WTC11 (cell line): ENCODE results near the gene GLYAT. TPM values are rescaled to one million over a fixed set of nuclear protein-coding genes. Genes with fewer than 3 reads are reported as not detected.

Source experiments
- ATAC-seq: fragments of 200-7000 bp; cut with Tn5 transposase; 2 replicates; pipeline ENCODE4 v1.10.0; 2021; ENCODE audit warnings: mild to moderate bottlenecking, moderate library complexity
- CTCF ChIA-PET: fragments of 300-600 bp; sonication (Branson Sonifier 250); formaldehyde crosslinking; loops from one replicate; lab custom pipeline; 2021; ENCODE audit warnings: antibody characterized with exemption; lab: Charles Lee
- POLR2A ChIA-PET: fragments of 350-600 bp; sonication (Branson Sonifier 250); formaldehyde crosslinking; loops from one replicate; lab custom pipeline; 2021; ENCODE audit warnings: antibody characterized with exemption; lab: Charles Lee
- DNase-seq: peaks from one replicate; pipeline ENCODE4 v3.0.0; 2021; ENCODE audit warnings: low spot score
- H3K27ac Mint-ChIP-seq: 2 replicates; pipeline ENCODE4 v1.8.0; 2021; ENCODE audit warnings: mixed read lengths
- H3K27me3 Mint-ChIP-seq: 2 replicates; pipeline ENCODE4 v1.8.0; 2021; ENCODE audit warnings: low read depth, mild to moderate bottlenecking, moderate library complexity, mixed read lengths
- H3K36me3 Mint-ChIP-seq: 2 replicates; pipeline ENCODE4 v1.8.0; 2021; ENCODE audit warnings: mixed read lengths
- H3K4me1 Mint-ChIP-seq: 2 replicates; pipeline ENCODE4 v1.8.0; 2022; ENCODE audit warnings: mixed read lengths
- H3K4me3 Mint-ChIP-seq: 2 replicates; pipeline ENCODE4 v1.8.0; 2021; ENCODE audit warnings: mild to moderate bottlenecking, moderate library complexity, mixed read lengths
- H3K9me3 Mint-ChIP-seq: 2 replicates; pipeline ENCODE4 v1.8.0; 2021; ENCODE audit warnings: mixed read lengths
- ATF1 ChIP-seq: sonication (generic); formaldehyde crosslinking; IDR thresholded peaks from 2 replicates; pipeline ENCODE4 v1.8.1; 2023; ENCODE audit warnings: mild to moderate bottlenecking, moderate library complexity, missing genetic modification reagents
- IRF2 ChIP-seq: sonication (generic); formaldehyde crosslinking; IDR thresholded peaks from 2 replicates; pipeline ENCODE4 v1.8.0; 2022; ENCODE audit warnings: low read depth, missing genetic modification reagents, borderline replicate concordance
- JAZF1 ChIP-seq: fragments of 250-450 bp; sonication (Bioruptor Pico); IDR thresholded peaks from 2 replicates; pipeline ENCODE4 v1.9.0; 2021; ENCODE audit warnings: moderate library complexity, mild to moderate bottlenecking, inconsistent platforms
- OVOL2 ChIP-seq: fragments of 250-450 bp; sonication (Bioruptor Pico); IDR thresholded peaks from 2 replicates; pipeline ENCODE4 v1.9.0; 2021; ENCODE audit warnings: mild to moderate bottlenecking, borderline replicate concordance
- RORB ChIP-seq: fragments of 250-450 bp; sonication (Bioruptor Pico); IDR thresholded peaks from 2 replicates; pipeline ENCODE4 v1.9.0; 2021; ENCODE audit warnings: mild to moderate bottlenecking
- SMAD3 ChIP-seq: sonication (generic); formaldehyde crosslinking; IDR thresholded peaks from 2 replicates; pipeline ENCODE4 v1.8.0; 2022; ENCODE audit warnings: missing genetic modification reagents, mild to moderate bottlenecking, borderline replicate concordance
- SMAD4 ChIP-seq: sonication (generic); formaldehyde crosslinking; IDR thresholded peaks from 2 replicates; pipeline ENCODE4 v1.8.0; 2022; ENCODE audit warnings: mild to moderate bottlenecking, missing genetic modification reagents
- SP1 ChIP-seq: sonication (generic); formaldehyde crosslinking; conservative IDR thresholded peaks from 2 replicates; pipeline ENCODE4 v1.8.1; 2022; ENCODE audit warnings: missing genetic modification reagents
- ZNF232 ChIP-seq: sonication (generic); formaldehyde crosslinking; IDR thresholded peaks from 2 replicates; pipeline ENCODE4 v1.8.0; 2022; ENCODE audit warnings: mild to moderate bottlenecking, missing genetic modification reagents
- ZNF317 ChIP-seq: sonication (generic); formaldehyde crosslinking; IDR thresholded peaks from 2 replicates; pipeline ENCODE4 v1.8.1; 2023; ENCODE audit warnings: low read depth, mild to moderate bottlenecking, moderate library complexity, missing genetic modification reagents, borderline replicate concordance
- ZNF396 ChIP-seq: fragments of 250-450 bp; sonication (Bioruptor Pico); IDR thresholded peaks from 2 replicates; pipeline ENCODE4 v1.8.0; 2021; ENCODE audit warnings: mild to moderate bottlenecking, moderate library complexity, borderline replicate concordance
- ZNF423 ChIP-seq: fragments of 250-450 bp; sonication (Bioruptor Pico); IDR thresholded peaks from 2 replicates; pipeline ENCODE4 v2.1.2; 2022; ENCODE audit warnings: mild to moderate bottlenecking, moderate library complexity
- ZNF671 ChIP-seq: fragments of 250-450 bp; sonication (Bioruptor Pico); IDR thresholded peaks from 2 replicates; pipeline ENCODE4 v1.8.0; 2021; ENCODE audit warnings: mild to moderate bottlenecking
- total RNA-seq: library from RNA; stranded (reverse); gene quantifications from 3 replicates; pipeline ENCODE4 v1.2.3, GENCODE V29; 2021
- TF ChIP-seq, protein P1 (sequence below): sonication (generic); formaldehyde crosslinking; IDR thresholded peaks from 2 replicates; pipeline ENCODE4 v1.8.0; 2022; ENCODE audit warnings: missing genetic modification reagents
- TF ChIP-seq, protein P2 (sequence below): fragments of 250-450 bp; sonication (Bioruptor Pico); IDR thresholded peaks from 2 replicates; pipeline ENCODE4 v2.1.2; 2022; ENCODE audit warnings: mild to moderate bottlenecking, moderate library complexity
- TF ChIP-seq, protein P3 (sequence below): fragments of 250-450 bp; sonication (Bioruptor Pico); conservative IDR thresholded peaks from 2 replicates; pipeline ENCODE4 v1.9.0; 2021; ENCODE audit warnings: mild to moderate bottlenecking
- TF ChIP-seq, protein P4 (sequence below): sonication (generic); formaldehyde crosslinking; IDR thresholded peaks from 2 replicates; pipeline ENCODE4 v1.8.1; 2023; ENCODE audit warnings: mild to moderate bottlenecking, missing genetic modification reagents

Gene GLYAT
- total RNA-seq, 1 experiment from 2014 or later = not detected

DNA sequence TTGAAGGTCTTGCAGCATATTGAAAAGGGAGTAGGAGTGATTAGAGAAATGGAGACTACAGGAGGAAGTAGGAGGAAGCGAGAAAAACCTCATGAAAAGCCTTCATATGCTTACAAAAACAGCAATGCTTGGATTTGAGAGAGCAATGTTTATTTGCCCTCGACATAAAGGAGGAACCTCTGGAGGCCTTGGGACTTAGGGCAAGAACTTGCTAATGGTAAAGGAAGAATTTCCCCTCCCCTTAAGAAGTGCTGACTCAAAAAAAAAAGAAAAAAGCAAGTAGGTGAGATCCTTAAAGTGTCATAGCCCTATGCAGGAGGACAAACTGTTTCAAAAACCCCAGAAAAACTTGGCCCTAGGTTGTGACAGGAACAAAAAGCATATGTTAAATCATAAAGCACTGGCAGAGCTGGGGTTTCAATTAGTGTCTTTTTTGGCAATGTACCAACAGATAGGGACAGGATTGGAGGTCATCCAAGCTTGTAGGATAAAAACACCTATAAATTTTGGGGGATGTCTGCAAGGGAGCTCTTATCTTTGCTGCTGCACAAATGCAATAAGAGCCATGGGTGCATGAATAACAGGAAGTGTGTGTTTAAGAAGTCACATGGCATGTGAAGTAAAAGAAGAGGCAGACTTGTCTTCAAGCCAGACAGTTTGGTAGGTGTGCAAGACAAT lies 4.9 kb downstream of the GLYAT start:
- no peak overlapping the region for H3K4me3 Mint-ChIP-seq
- H3K27ac Mint-ChIP-seq = no peak overlapping the region
- peaks cover 89% of the 10 kb centered on the region for H3K9me3 Mint-ChIP-seq
- no peaks in the 10 kb centered on the region for H3K4me1 Mint-ChIP-seq
- CTCF ChIA-PET = no interaction called here
- H3K27me3 Mint-ChIP-seq = peaks cover 13% of the 10 kb centered on the region
- TF ChIP-seq, protein P1, sequence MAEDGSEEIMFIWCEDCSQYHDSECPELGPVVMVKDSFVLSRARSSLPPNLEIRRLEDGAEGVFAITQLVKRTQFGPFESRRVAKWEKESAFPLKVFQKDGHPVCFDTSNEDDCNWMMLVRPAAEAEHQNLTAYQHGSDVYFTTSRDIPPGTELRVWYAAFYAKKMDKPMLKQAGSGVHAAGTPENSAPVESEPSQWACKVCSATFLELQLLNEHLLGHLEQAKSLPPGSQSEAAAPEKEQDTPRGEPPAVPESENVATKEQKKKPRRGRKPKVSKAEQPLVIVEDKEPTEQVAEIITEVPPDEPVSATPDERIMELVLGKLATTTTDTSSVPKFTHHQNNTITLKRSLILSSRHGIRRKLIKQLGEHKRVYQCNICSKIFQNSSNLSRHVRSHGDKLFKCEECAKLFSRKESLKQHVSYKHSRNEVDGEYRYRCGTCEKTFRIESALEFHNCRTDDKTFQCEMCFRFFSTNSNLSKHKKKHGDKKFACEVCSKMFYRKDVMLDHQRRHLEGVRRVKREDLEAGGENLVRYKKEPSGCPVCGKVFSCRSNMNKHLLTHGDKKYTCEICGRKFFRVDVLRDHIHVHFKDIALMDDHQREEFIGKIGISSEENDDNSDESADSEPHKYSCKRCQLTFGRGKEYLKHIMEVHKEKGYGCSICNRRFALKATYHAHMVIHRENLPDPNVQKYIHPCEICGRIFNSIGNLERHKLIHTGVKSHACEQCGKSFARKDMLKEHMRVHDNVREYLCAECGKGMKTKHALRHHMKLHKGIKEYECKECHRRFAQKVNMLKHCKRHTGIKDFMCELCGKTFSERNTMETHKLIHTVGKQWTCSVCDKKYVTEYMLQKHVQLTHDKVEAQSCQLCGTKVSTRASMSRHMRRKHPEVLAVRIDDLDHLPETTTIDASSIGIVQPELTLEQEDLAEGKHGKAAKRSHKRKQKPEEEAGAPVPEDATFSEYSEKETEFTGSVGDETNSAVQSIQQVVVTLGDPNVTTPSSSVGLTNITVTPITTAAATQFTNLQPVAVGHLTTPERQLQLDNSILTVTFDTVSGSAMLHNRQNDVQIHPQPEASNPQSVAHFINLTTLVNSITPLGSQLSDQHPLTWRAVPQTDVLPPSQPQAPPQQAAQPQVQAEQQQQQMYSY = no peak
- TF ChIP-seq SP1 (CRISPR knock-in tag) (no peak), SMAD3 (no peak), ZNF396 (CRISPR knock-in tag) (no peak)
- DNase-seq (no peak), ATAC-seq (no peak)
- peaks cover 29% of the 10 kb centered on the region for H3K36me3 Mint-ChIP-seq
- POLR2A ChIA-PET = no interaction called here

DNA sequence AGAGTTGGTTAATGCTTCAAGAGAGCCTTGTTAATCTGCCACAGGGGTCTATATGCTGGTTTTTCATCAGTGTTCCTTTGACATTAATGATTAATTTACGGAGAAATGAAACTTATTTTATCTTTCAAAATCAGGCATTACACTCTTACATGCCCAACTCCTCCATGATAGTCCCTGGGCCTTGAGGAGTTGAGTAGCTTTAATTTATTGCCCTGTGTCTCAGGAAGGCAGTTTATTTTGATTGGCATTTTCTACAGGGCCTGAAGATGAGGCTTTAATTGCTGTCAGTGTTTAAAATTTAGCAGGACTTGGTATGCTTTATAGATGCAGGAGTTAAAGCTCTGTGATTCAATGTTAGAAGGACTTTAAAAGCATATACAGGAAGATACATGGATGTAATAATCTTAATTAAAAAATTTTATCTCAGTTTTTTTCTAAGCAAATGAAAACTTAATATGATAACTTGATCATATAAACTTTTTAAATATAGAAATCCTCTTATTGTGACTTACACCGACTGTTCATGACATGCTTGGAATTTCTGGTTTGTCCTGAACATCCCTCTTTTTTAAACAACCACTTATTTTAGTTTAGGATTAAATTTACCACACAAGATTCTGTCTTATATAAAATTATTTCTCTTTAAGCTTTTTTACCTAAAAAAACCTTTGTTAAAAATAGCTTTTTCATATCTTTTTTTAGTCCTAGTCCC lies 12.2 kb downstream of the GLYAT start:
- Mint-ChIP-seq H3K9me3 (peaks cover 62% of the 10 kb centered on the region), H3K27ac (no peak overlapping the region), H3K4me3 (no peak overlapping the region), H3K4me1 (no peaks in the 10 kb centered on the region), H3K27me3 (peaks cover 3% of the 10 kb centered on the region; the same call in 1 of the 2 replicates), H3K36me3 (peaks cover 35% of the 10 kb centered on the region)
- CTCF ChIA-PET = interaction anchor here (0.7 kb wide), 1 partner anchor 339 kb away, joined by 3 read pairs; no protein-coding TSS in a partner anchor
- ATAC-seq (no peak), DNase-seq (no peak)
- POLR2A ChIA-PET = no interaction called here
- TF ChIP-seq ATF1 (CRISPR knock-in tag) (no peak), ZNF232 (no peak), JAZF1 (no peak), ZNF317 (no peak), SMAD4 (no peak), ZNF423 (CRISPR knock-in tag) (no peak), IRF2 (no peak), RORB (CRISPR knock-in tag) (no peak), ZNF671 (CRISPR knock-in tag) (no peak), OVOL2 (CRISPR knock-in tag) (no peak)
- TF ChIP-seq, protein P2, sequence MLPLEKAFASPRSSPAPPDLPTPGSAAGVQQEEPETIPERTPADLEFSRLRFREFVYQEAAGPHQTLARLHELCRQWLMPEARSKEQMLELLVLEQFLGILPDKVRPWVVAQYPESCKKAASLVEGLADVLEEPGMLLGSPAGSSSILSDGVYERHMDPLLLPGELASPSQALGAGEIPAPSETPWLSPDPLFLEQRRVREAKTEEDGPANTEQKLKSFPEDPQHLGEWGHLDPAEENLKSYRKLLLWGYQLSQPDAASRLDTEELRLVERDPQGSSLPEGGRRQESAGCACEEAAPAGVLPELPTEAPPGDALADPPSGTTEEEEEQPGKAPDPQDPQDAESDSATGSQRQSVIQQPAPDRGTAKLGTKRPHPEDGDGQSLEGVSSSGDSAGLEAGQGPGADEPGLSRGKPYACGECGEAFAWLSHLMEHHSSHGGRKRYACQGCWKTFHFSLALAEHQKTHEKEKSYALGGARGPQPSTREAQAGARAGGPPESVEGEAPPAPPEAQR = no peak
- TF ChIP-seq, protein P1 = no peak
- TF ChIP-seq, protein P3, sequence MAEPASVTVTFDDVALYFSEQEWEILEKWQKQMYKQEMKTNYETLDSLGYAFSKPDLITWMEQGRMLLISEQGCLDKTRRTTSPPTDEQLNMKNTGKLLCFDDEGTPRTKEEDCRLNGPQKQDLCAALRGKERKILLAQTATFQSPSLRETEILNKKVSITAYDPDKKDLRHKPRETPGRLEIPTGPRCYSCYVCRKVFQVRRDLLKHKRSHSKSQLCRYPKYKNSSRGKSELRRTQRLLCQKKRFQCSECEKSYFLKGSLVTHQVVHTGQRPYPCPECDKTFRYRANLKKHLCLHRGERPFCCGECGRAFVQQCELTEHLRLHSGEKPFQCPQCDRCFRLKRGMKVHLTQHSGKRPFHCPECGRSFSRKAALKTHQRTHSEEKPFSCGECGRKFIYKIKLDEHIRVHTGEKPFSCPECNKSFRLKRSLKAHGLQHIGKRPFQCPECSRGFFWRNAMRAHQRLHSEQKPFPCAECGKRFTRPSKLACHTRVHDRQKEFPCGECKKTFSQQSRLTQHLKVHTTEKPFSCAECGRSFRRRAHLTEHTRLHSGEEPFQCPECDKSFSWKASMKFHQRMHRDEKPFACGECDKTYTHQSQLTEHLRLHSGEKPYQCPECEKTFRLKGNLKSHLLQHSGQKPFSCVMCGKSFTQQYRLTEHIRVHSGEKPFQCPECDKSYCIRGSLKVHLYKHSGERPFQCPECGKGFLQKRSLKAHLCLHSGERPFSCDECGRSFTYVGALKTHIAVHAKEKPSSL (CRISPR knock-in tag) = no peak
- TF ChIP-seq, protein P4, sequence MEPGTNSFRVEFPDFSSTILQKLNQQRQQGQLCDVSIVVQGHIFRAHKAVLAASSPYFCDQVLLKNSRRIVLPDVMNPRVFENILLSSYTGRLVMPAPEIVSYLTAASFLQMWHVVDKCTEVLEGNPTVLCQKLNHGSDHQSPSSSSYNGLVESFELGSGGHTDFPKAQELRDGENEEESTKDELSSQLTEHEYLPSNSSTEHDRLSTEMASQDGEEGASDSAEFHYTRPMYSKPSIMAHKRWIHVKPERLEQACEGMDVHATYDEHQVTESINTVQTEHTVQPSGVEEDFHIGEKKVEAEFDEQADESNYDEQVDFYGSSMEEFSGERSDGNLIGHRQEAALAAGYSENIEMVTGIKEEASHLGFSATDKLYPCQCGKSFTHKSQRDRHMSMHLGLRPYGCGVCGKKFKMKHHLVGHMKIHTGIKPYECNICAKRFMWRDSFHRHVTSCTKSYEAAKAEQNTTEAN = no peak
